Body of pancreas (tissue), 4 donors: ENCODE data around the gene PEA15.

Experiments
- POLR2A ChIP-seq, 3 donors: fragments of 450-650 bp; IDR thresholded peaks; one replicate each; pipeline ENCODE4 v1.6.1; 2016; ENCODE audit warnings: antibody characterized with exemption in 3 of 3, mild to moderate bottlenecking in 2 of 3
- TF ChIP-seq, protein P1 (sequence below), 7 experiments: fragments of 450-650 bp in 4 of 7; fragments of 200-600 bp in 3 of 7; sonication (generic) in 3 of 7; IDR thresholded peaks; one replicate each; pipeline ENCODE4 v1.5.1; 2016 to 2019; ENCODE audit warnings: antibody characterized with exemption in 7 of 7

DNA sequence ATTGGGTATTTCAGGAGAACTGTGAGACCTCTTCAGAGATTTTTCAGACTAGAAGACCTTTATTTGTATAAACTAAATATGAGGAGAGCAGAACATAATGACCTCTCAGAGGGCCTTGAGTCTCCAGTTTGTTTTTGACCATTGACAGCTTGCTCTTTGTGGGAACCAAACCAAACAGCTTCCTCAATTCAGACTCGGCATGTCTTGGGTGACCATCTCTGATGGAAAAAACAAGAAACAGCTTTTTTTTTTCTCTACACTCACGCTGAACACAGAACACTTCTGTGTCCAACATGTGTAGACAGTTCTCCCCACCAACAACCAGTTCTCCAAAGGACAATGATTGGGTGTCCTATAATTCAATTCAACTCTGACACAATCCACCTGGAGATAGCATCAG is 42.3 kb upstream of the PEA15 start:
- TF ChIP-seq POLR2A (IDR thresholded peaks at IDR 0.05) = no peak
- TF ChIP-seq, protein P1, sequence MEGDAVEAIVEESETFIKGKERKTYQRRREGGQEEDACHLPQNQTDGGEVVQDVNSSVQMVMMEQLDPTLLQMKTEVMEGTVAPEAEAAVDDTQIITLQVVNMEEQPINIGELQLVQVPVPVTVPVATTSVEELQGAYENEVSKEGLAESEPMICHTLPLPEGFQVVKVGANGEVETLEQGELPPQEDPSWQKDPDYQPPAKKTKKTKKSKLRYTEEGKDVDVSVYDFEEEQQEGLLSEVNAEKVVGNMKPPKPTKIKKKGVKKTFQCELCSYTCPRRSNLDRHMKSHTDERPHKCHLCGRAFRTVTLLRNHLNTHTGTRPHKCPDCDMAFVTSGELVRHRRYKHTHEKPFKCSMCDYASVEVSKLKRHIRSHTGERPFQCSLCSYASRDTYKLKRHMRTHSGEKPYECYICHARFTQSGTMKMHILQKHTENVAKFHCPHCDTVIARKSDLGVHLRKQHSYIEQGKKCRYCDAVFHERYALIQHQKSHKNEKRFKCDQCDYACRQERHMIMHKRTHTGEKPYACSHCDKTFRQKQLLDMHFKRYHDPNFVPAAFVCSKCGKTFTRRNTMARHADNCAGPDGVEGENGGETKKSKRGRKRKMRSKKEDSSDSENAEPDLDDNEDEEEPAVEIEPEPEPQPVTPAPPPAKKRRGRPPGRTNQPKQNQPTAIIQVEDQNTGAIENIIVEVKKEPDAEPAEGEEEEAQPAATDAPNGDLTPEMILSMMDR (IDR thresholded peaks at IDR 0.05) = no peak
